HepG2 (cell line): Measurements from ENCODE around the gene CFAP206. TPM values are rescaled to one million over a fixed set of nuclear protein-coding genes. Genes with fewer than 3 reads are reported as not detected.

ENCODE experiments used
- ARID4A ChIP-seq: sonication (generic); formaldehyde crosslinking; IDR thresholded peaks from 2 replicates; pipeline ENCODE4 v1.5.0; 2020; ENCODE audit warnings: mild to moderate bottlenecking, missing genetic modification reagents, borderline replicate concordance
- ATF2 ChIP-seq: sonication (generic); formaldehyde crosslinking; IDR thresholded peaks from 2 replicates; pipeline ENCODE4 v1.4.0; 2020; ENCODE audit warnings: missing genetic modification reagents
- DZIP1 ChIP-seq: sonication (generic); formaldehyde crosslinking; IDR thresholded peaks from 2 replicates; pipeline ENCODE4 v1.5.0; 2020; ENCODE audit warnings: mild to moderate bottlenecking, missing genetic modification reagents
- FOXA3 ChIP-seq: IDR thresholded peaks from 2 replicates; pipeline ENCODE4 v1.6.1; 2016; ENCODE audit warnings: missing genetic modification reagents, missing compliant biosample characterization
- MED13 ChIP-seq: sonication (generic); formaldehyde crosslinking; IDR thresholded peaks from 2 replicates; pipeline ENCODE4 v1.5.0; 2020; ENCODE audit warnings: missing genetic modification reagents
- TGIF2 ChIP-seq: IDR thresholded peaks from 2 replicates; pipeline ENCODE4 v1.6.1; 2016; ENCODE audit warnings: control low read depth, missing compliant biosample characterization
- XBP1 ChIP-seq: sonication (generic); formaldehyde crosslinking; IDR thresholded peaks from 2 replicates; pipeline ENCODE4 v1.5.0; 2020; ENCODE audit warnings: missing genetic modification reagents
- ZNF407 ChIP-seq: sonication (generic); formaldehyde crosslinking; IDR thresholded peaks from one replicate; pipeline ENCODE4 v1.5.1; 2020; ENCODE audit warnings: mild to moderate bottlenecking, missing genetic modification reagents; ENCODE audit errors: not compliant biosample characterization
- ZNF644 ChIP-seq: IDR thresholded peaks from 2 replicates; pipeline ENCODE4 v1.6.1; 2016; ENCODE audit warnings: low read depth
- ZNF749 ChIP-seq: sonication (generic); formaldehyde crosslinking; IDR thresholded peaks from 2 replicates; pipeline ENCODE4 v1.8.0; 2022; ENCODE audit warnings: mild to moderate bottlenecking, missing genetic modification reagents, moderate library complexity, borderline replicate concordance
- ZNF790 ChIP-seq: sonication (generic); formaldehyde crosslinking; IDR thresholded peaks from 2 replicates; pipeline ENCODE4 v1.8.0; 2022; ENCODE audit warnings: missing genetic modification reagents, mild to moderate bottlenecking, borderline replicate concordance
- ZSCAN31 ChIP-seq: sonication (generic); formaldehyde crosslinking; IDR thresholded peaks from 2 replicates; pipeline ENCODE4 v1.5.0; 2020; ENCODE audit warnings: low read depth, mild to moderate bottlenecking, missing genetic modification reagents
- polyA plus RNA-seq, 8 experiments: library from polyadenylated mRNA; depleted of rRNA in 3 of 8; stranded (reverse) in 7 of 8; unstranded in 1 of 8; fragments of >200 nt; fragmentation: Illumina TruSeq in 4 of 8; extraction: Trizol in 4 of 8; gene quantifications; 2 replicates each; pipeline versions ENCODE4 v1.2.1 to v1.2.3, GENCODE V29; 2011 to 2016; ENCODE audit warnings: low read depth in 4 of 8, missing spikeins in 1 of 8, mixed read lengths in 1 of 8; ENCODE audit not compliant: insufficient read depth in 1 of 8
- total RNA-seq, 5 experiments: library from RNA; depleted of rRNA; stranded (reverse); fragments of >200 nt; fragmentation: Illumina TruSeq; extraction: Trizol; gene quantifications; 2 replicates each; pipeline ENCODE4 v1.2.3, GENCODE V29; 2016; ENCODE audit warnings: low read depth in 1 of 5

CFAP206 gene
- total and polyA plus RNA-seq, 2 of the 13 experiments (the other 11 are each of a cell fraction or from before 2014, with no cell fraction given): not detected

- TF ChIP-seq ZNF407 (CRISPR knock-in tag): no peak
- 0 out of 2 replicates have a peak, but pooled peaks have one; percentile 29 for TF ChIP-seq ZSCAN31 (CRISPR knock-in tag)
- TF ChIP-seq XBP1 (CRISPR knock-in tag): no peak; the same call in 1 of the 2 replicates
- peak; percentile 52; the same call in 1 of the 2 replicates for TF ChIP-seq ARID4A
- peak; percentile 84 for TF ChIP-seq ZNF644 (CRISPR knock-in tag)
- TF ChIP-seq ZNF749 (CRISPR knock-in tag): peak; percentile 81; the same call in 1 of the 2 replicates
- peak; percentile 49; the same call in 1 of the 2 replicates for TF ChIP-seq FOXA3 (CRISPR knock-in tag)
- TF ChIP-seq MED13: no peak
- TF ChIP-seq TGIF2 (CRISPR knock-in tag): peak; percentile 97
- peak; percentile 56; the same call in 1 of the 2 replicates for TF ChIP-seq ATF2
- TF ChIP-seq ZNF790 (CRISPR knock-in tag): peak; percentile 82; the same call in 1 of the 2 replicates
- TF ChIP-seq DZIP1 (CRISPR knock-in tag): no peak
These were observed 28.7 kb downstream of the CFAP206 start (continued) for GRCh38 chr6:87436435-87436834.
